ENCODE measurements around the gene BCAT1. TPM values are rescaled to one million over a fixed set of nuclear protein-coding genes. Genes with fewer than 3 reads are reported as not detected.
"Not testable (repeated sequence)": the region's sequence is repeated elsewhere in the genome, so short reads cannot be mapped to it uniquely, and the experiment has no call there.

The BCAT1 gene
- total RNA-seq, 2 donors from 2014 or later, result 45.0 to 141 TPM

- H3K9ac ChIP-seq (ENCODE audit: extremely low read depth, low read length, poor library complexity, severe bottlenecking), result no peak overlapping the region
- H3K27me3 Mint-ChIP-seq (ENCODE audit: insufficient read depth), result no peaks in the 10 kb centered on the region
- H3K4me3 Mint-ChIP-seq, result no peak overlapping the region
- no peak for TF ChIP-seq CTCF (conservative IDR thresholded peaks at IDR 0.05)
- H3K27ac Mint-ChIP-seq, result no peak overlapping the region
- no peaks in the 10 kb centered on the region for H3K27me3 ChIP-seq (ENCODE audit: control insufficient read depth, insufficient read depth, low read length, poor library complexity, severe bottlenecking)
- DNase-seq, result no peak
- peaks cover 50% of the 10 kb centered on the region for H3K36me3 ChIP-seq (ENCODE audit: control insufficient read depth, insufficient read depth, low read length)
- no peak overlapping the region for H3K4me3 ChIP-seq (ENCODE audit: low read length)
- no peak overlapping the region for H3K27ac ChIP-seq (ENCODE audit: low read depth, low read length)
- H3K9me3 ChIP-seq (ENCODE audit: control insufficient read depth, low read length), result no peaks in the 10 kb centered on the region
- WGBS, 2 experiments (ENCODE audit: insufficient coverage in 1 of 2, insufficient read length in 1 of 2), result 91% methylated on average over 1 of the region's 1 CpG; no CpG with 5 or more reads in 1 of the 2 experiments
- peaks cover 22% of the 10 kb centered on the region for H3K4me1 Mint-ChIP-seq
- no peaks in the 10 kb centered on the region for H3K4me1 ChIP-seq (ENCODE audit: control insufficient read depth, insufficient read depth, low read length)
- H3K9me3 Mint-ChIP-seq, result no peaks in the 10 kb centered on the region
- H3K36me3 Mint-ChIP-seq (ENCODE audit: low read depth), result peaks cover 16% of the 10 kb centered on the region
Observed at GRCh38 chr12:24815114-24815423, 133.8 kb downstream of the BCAT1 start.

GRCh38 chr12:24814379-24815113, 134.4 kb downstream of the BCAT1 start:
- Histone ChIP-seq H3K4me3 (ENCODE audit: low read length) (no peak overlapping the region), H3K4me1 (ENCODE audit: control insufficient read depth, insufficient read depth, low read length) (no peaks in the 10 kb centered on the region), H3K36me3 (ENCODE audit: control insufficient read depth, insufficient read depth, low read length) (peaks cover 45% of the 10 kb centered on the region), H3K27me3 (ENCODE audit: control insufficient read depth, insufficient read depth, low read length, poor library complexity, severe bottlenecking) (no peaks in the 10 kb centered on the region), H3K9ac (ENCODE audit: extremely low read depth, low read length, poor library complexity, severe bottlenecking) (no peak overlapping the region), H3K9me3 (ENCODE audit: control insufficient read depth, low read length) (peaks cover under 1% of the 10 kb centered on the region), H3K27ac (ENCODE audit: low read depth, low read length) (no peak overlapping the region)
- H3K36me3 Mint-ChIP-seq (ENCODE audit: low read depth), result peaks cover 16% of the 10 kb centered on the region
- TF ChIP-seq CTCF (conservative IDR thresholded peaks at IDR 0.05), result no peak
- DNase-seq, result no peak
- no peaks in the 10 kb centered on the region for H3K27me3 Mint-ChIP-seq (ENCODE audit: insufficient read depth)
- peaks cover 22% of the 10 kb centered on the region for H3K4me1 Mint-ChIP-seq
- no peak overlapping the region for H3K27ac Mint-ChIP-seq
- H3K9me3 Mint-ChIP-seq, result no peaks in the 10 kb centered on the region
- WGBS, 2 experiments (ENCODE audit: insufficient coverage in 1 of 2, insufficient read length in 1 of 2), result 90 to 91% methylated on average over 1 to 2 of the region's 2 CpGs
- no peak overlapping the region for H3K4me3 Mint-ChIP-seq

GRCh38 chr12:24810378-24810777, 138.5 kb downstream of the BCAT1 start:
- DNase-seq, result no peak
- WGBS, 2 experiments (ENCODE audit: insufficient coverage in 1 of 2, insufficient read length in 1 of 2), result 85% methylated on average over 5 of the region's 5 CpGs
- Mint-ChIP-seq H3K27me3 (ENCODE audit: insufficient read depth) (no peaks in the 10 kb centered on the region), H3K4me3 (no peak overlapping the region), H3K9me3 (peaks cover 9% of the 10 kb centered on the region), H3K4me1 (peaks cover 22% of the 10 kb centered on the region), H3K27ac (no peak overlapping the region), H3K36me3 (ENCODE audit: low read depth) (peaks cover 1% of the 10 kb centered on the region)
- Histone ChIP-seq H3K9ac (ENCODE audit: extremely low read depth, low read length, poor library complexity, severe bottlenecking) (no peak overlapping the region), H3K27ac (ENCODE audit: low read depth, low read length) (no peak overlapping the region), H3K4me3 (ENCODE audit: low read length) (no peak overlapping the region), H3K9me3 (ENCODE audit: control insufficient read depth, low read length) (peaks cover 6% of the 10 kb centered on the region), H3K4me1 (ENCODE audit: control insufficient read depth, insufficient read depth, low read length) (no peaks in the 10 kb centered on the region), H3K27me3 (ENCODE audit: control insufficient read depth, insufficient read depth, low read length, poor library complexity, severe bottlenecking) (no peaks in the 10 kb centered on the region), H3K36me3 (ENCODE audit: control insufficient read depth, insufficient read depth, low read length) (peaks cover 7% of the 10 kb centered on the region)
- no peak for TF ChIP-seq CTCF (conservative IDR thresholded peaks at IDR 0.05)

GRCh38 chr12:24809306-24809705, 139.6 kb downstream of the BCAT1 start:
- H3K36me3 ChIP-seq (ENCODE audit: control insufficient read depth, insufficient read depth, low read length); H3K4me1 ChIP-seq (ENCODE audit: control insufficient read depth, insufficient read depth, low read length); H3K9me3 ChIP-seq (ENCODE audit: control insufficient read depth, low read length); H3K9ac ChIP-seq (ENCODE audit: extremely low read depth, low read length, poor library complexity, severe bottlenecking); H3K36me3 Mint-ChIP-seq (ENCODE audit: low read depth); H3K27ac ChIP-seq (ENCODE audit: low read depth, low read length); H3K27me3 ChIP-seq (ENCODE audit: control insufficient read depth, insufficient read depth, low read length, poor library complexity, severe bottlenecking); H3K27ac Mint-ChIP-seq; H3K27me3 Mint-ChIP-seq (ENCODE audit: insufficient read depth); H3K4me3 ChIP-seq (ENCODE audit: low read length); H3K4me3 Mint-ChIP-seq; DNase-seq: not testable (repeated sequence)
- 98 to 100% methylated on average over 1 of the region's 1 CpG for WGBS, 2 experiments (ENCODE audit: insufficient coverage in 1 of 2, insufficient read length in 1 of 2)
- Mint-ChIP-seq H3K9me3 (peaks cover 20% of the 10 kb centered on the region), H3K4me1 (peaks cover 17% of the 10 kb centered on the region)

Data from endodermal cell (in vitro differentiated cells).